NCI-H2029 treated with DMSO at 0.1 percent for 48 hours (cell line): ENCODE data around the gene CMBL.
"Not testable (repeated sequence)": the region's sequence is repeated elsewhere in the genome, so short reads cannot be mapped to it uniquely, and the experiment has no call there.

ENCODE experiments used
- DNase-seq: peaks from one replicate; lab custom pipeline; 2025; lab: John Stamatoyannopoulos, UW

The CMBL gene

DNA sequence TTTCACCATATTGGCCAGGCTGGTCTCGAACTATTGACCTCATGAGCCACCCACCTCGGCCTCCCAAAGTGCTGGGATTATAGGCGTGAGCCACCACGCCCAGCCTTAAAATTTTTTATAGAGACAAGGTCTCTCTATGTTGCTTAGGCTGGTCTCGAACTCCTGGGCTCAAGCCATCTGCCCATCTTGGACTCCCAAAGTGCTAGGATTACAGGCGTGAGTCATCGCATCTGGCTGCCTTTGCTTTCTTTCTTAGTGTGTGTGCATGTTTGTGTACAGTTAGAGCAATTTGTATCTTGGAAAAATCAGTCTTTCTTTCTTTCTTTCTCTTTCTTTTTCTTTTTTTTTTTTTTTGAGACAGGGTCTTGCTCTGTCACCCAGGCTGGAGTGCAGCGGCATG, 22.3 kb downstream of the CMBL start:
- DNase-seq: not testable (repeated sequence)

DNA sequence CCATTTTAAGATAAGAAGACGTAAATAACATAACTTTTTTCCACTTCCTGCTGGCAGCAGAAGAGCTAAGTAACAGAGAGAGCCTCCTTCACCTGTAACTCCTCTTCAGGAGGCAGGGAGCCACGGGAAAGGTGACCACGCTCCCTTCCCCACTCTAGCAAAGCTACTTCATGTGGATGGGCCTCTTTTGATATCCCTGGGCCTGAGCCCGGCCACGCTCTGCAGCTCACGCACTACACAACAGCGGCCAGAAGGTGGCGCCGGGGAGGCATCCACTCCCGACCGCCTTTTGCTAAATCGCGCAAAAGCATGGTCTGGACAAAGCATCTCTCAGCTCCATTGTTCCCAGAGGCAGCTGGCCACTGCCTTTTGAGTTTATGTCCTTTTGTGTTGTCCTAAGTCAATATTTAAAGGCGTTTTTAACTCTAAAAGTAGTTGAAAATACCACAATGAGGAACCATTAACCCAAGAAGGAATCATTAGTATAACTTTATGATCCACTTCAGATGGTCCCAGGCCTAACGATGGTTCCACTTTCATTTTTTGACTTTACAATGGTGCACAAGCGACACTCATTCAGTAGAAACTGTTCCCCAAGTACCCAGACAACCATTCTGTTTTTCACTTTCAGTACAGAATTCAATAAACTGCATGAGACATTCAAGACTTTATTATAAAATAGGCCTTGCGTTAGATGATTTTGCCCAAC, 23.6 kb downstream of the CMBL start:
- peak; percentile 74 for DNase-seq

DNA sequence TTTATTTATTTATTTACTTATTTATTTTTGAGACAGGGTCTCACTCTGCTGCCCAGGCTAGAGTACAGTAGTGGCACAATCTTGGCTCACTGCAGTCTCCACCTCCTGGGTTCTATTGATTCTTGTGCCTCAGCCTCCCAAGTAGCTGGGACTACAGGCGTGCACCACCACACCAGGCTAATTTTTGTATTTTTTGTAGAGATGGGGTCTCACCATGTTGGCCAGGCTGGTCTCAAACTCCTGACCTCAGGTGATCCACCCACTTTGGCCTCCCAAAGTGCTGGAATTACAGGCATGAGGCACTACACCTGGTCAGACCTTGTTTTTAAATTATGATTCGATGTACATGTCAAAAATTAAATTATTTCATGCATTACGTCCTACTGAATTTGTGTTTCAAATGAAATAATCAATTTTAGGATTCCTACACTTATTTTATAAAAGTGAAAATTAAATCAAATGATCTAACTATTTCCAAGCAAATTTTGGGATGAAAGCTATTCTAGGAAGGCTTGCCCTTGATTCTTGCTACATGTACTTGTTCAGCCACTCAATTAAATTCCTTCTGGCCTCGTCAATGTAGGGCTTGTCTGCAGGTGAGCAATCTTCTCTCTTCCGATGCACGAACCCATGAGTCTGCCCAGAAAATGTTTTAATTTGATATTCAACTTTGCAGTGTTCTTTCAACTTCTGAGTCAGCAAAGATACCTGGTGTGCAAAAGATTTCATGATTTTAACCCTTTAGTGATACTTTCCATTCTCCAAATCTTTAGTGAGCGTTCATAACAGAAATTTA, 27.6 kb downstream of the CMBL start:
- DNase-seq: no peak

DNA sequence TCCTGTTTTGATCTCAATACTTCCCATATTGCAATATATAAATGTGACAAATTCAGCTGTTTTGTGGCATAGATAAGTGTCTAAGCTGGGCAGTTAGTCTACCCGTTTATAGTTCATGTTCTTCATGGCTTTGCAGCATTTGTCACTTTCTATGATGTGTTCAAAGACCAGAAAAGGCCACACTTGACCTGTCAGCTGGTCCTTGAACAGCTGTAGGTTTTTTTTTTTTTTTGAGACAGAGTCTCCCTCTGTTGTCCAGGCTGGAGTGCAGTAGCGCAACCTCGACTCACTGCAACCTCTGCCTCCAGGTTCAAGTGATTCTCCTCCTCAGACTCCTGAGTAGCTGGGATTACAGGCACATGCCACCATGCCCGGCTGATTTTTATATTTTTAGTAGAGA, 28.4 kb downstream of the CMBL start:
- DNase-seq: no peak

DNA sequence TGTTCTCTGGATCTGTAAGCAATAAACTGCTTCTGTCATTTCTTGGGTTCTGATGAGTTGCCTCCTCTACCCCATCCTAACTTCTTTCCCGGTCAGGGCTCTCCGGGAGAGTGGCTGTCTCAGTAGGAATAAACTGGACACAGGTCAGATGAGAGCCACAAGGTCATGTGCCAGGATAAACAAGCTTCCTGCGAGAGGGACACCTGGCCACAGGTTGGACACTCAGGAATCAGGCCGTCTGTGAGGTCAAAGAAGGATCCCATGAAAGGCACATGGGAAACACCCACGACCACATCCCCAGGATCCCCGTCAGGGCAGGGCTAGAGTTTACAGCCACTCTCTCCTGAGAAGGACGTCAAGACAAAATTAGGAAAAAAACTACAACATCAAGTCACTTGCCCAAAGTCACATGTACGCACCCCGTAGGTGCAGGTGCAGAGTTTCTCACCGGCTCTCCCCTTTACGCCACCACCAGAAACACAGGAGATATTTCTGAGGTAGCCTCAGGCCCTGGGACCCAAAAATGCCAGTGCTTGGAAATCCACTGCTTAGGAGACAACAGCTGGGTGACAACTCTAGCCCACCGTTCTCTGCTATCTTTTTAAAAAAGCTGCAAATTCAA, 28.9 kb downstream of the CMBL start:
- DNase-seq: no peak

DNA sequence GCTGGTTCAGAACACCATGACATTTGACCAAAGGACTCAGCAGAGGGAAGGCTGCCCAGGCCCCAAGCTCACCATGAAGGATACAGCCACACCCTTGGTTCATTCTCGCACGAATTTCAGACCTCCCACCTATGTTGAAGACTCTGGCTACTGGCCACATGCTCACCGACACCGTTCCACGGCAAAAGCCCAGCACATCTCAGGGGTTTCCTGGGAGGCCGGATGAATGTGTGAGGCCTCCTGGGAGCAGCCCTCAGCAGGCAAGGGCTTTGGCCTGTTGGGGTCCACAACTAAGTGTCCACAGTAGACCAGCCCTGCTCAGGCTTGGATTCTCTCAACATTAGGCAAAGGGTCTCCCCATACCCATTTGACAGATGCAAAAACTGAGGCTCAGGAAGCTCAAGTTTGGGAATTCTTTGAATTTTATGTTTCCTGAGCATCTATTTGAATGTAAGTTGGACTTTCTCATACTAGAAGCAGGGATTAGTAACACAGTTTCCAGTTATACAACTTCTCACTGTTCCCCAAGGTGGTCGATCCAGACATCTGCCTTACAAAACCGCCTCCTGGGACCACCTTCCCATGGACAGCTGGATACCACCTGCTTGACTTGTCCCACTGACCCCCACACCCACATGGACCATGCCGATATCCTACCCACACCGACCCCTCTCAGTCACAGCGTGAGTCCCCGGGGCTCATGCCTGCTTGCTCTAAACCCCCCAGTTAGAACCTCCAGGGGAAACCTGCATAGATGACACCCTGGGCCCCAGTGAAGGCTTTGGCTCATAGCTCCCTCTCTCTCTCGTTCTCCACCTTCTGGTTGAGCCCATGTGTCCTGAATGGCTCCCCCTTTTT, 29.7 kb downstream of the CMBL start:
- DNase-seq: no peak

DNA sequence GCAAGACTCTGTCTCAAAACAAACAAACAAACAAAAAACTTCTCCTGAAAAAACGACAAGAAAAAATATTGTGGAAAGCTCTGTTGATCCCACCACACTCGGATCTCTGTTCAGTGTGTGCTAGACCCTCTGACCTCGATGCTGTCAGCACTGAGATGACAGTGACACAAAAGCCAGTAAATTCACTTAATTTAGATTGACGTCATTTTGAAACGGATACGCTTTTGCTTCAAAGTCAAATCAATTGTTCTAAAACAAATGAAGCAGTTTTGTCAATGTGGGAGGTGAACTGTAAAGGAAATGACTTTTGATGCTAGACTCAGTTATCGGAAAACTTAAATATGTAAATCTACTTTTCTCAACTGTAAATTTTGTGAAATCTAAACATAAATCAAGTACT, 31.0 kb downstream of the CMBL start:
- no peak for DNase-seq

DNA sequence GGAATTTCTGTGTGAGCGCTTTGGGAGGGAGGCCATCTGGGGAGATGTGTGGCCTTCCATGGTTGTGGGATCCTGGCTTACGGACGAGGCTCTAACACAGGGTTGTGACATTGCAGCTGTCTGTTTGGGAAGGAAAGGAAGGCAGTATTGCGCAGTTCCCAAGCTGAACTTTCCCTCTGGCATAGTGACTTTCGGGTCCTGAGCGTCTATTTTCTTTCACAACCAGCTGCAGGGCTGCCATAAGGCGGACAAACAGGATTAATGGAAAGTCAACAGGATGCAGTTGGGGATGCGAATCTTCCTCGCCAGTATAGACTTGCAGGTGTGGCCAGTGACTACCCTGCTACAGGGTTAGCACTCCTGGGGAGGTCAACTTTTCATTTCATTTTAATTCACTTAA, 31.7 kb downstream of the CMBL start:
- DNase-seq: no peak

DNA sequence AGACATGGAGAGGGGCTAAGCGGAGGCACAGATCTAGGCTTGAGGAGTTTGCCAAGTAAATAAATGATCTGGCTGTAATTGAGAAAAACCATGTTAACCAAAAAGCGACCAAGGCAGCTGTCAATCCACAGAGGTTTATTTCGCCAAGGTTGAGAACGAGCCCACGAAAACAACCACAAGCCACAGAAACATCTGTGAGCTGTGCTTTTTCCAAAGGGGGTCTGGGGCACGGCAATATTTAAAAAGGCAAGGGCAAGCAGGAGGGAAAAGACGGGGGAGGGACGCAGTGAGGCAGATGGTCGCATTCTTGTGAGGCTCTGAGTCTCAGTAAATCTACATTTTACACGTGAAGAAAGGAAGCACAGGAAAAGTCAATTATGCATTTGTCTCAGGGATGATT, 32.2 kb downstream of the CMBL start:
- DNase-seq: no peak

DNA sequence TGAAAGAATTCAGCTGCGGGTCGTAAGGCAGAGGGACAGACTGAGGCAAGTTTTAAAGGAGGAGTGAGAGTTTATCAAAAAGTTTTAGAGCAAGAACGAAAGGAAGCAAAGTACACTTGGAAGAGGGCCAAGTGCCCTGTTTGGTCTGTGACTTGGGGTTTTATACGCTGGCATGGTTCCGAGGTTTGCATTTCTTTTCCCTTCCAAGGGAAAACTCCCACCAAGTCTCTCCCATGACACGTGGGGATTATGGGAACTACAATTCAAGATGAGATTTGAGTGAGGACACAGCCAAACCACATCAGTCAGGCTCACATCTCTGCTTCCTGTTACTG, 34.9 kb downstream of the CMBL start:
- not testable (repeated sequence) for DNase-seq

DNA sequence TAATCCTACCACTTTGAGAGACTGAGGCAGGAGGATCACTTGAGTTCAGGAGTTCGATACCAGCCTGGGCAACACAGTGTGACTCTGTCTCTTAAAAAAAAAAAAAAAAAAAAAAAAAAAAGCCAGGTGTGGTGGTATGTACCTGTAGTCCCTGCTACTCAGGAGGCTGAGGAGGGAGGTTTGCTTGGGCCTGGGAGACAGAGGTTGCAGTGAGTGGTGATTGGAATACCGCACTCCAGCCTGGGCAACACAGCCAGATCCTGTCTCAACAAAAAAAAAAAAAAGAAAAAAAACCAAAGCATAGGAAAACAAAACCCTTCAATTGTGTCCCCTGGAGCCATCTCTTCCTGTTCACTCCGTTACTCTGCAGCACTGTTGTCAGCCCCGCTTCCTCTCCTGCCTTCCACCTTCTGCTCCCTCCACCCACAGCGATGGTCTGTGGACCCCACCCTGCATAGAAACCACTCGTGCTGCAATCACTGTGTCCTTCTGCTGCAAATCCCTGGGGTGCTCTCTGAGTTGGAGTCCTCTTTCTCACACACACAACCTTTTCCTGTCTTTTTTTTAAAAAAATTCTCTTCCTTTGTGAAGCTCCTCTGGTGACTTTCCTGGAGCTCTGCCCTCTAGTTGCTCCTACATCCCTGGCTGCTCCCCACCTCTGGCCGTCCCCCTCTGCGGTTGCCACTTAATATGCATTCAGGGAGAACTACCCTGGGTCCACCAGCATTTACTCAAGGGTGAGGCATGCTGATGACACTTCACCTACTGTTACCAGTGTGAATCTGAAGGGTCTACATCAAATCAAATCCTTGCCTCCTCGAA, 35.4 kb downstream of the CMBL start:
- no peak for DNase-seq

DNA sequence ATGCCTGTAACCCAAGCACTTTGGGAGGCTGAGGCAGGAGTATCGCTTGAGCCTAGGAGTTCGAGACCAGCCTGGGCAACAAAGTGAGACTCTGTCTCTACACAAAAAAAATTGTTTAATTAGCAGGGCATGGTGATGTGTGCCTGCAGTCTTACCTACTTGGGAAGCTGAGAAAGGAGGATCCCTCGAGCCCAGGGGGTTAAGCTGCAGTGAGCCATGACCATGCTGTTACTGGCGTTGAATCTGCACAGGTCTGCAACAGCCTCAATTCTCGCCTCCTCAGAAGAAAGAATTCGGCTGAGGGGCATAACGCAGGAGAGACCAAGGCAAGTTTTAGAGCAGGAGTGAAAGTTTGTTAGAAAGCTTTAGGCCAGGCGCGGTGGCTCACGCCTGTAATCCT, 39.6 kb downstream of the CMBL start:
- no peak for DNase-seq

DNA sequence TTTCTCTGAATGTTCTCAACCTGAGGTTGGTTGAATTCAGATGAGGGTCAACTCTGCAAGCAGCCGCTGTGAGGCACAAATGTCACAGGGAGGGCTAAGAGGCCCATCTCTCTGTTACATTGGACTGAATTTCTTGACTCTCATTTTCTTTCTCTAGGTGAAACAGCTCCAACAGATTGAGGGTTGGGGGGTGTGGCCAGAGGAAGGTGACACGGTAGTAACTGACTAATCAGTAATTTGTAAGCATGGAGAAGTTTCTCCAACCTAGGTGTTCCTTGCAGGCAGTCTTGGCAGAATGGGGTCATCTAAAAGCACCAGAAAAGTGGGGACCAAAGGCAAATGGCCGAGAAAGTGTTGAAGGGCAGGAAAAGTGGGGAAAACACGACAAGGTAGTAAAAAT, 40.9 kb downstream of the CMBL start:
- DNase-seq: no peak

DNA sequence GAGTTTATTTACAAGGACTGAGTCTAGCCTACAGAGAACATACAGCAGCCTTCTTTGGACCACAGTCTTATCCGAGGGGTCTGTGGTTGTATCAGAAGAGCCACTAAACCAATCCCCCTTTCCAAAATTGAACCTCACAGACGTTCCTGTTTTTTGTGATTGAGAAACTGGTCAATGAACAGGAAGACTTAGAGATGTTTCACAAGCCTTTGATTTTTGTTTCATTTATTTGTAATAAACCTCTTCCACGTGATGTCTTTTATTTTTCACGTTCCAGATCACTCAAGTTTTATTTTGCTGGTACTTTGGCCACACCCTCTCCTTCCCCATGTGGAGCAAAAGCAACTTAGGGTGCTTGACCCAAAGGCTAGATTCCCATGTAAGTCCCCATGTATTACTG, 41.6 kb downstream of the CMBL start:
- DNase-seq: no peak

DNA sequence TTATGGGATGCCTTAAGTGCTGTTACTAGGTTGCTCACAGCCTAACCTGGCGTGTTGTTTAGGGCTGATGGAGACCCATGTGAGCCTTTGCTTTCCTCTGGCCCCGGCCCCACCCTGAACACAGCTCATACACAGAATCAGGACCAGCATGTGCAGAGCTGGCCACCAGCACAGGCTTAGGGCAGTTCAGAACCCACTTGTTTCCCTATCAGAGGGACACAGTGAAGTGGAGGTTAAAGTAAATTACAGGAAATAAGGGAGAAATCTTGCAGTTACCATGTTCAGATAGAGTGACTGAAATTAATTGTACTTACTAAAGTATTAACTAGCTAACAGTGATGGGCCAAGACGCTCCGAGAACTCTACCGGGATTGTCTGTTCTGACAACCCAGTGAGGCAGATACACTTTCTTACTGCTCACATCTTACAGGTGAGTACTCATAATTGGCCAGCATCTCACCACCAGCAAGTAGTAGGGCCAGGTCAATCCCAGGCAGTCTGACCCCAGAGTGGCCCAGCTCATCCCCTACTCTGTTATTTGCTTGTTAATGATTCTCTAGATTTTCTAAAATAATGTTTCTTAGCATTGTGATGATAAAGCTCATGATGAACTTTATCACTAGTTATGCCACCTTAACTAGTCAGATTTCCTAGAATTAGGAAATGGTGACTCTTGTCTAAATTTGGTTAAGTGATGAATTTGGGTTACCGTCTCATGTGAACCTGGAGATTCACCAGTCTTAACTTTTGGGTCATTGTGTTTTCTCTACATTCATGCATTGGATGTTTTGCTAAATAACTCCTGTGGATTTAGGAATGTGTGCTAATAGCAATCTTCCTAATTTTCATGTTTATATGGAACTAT, 42.2 kb downstream of the CMBL start:
- DNase-seq: no peak

DNA sequence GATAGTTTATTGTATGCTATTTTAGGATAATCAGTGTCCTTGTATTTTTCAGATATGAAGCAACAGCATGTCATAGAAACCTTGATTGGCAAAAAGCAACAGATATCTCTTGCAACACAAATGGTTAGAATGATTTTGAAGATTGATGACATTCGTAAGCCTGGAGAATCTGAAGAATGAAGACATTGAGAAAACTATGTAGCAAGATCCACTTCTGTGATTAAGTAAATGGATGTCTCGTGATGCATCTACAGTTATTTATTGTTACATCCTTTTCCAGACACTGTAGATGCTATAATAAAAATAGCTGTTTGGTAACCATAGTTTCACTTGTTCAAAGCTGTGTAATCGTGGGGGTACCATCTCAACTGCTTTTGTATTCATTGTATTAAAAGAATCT, 43.1 kb downstream of the CMBL start:
- DNase-seq: no peak

DNA sequence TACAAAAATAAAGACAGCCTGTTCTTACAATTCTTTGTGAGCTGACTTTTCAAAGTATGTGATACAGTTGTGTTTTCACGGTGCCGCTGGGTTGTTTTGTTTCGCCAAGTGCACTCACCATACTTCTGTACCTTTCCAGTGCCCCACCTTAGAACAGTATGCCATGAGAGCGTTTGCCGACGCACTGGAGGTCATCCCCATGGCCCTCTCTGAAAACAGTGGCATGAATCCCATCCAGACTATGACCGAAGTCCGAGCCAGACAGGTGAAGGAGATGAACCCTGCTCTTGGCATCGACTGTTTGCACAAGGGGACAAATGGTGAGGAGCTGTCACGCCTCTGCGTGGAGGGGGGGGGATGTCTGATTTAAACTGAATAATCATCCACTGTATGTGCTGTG, 44.7 kb downstream of the CMBL start:
- no peak for DNase-seq

DNA sequence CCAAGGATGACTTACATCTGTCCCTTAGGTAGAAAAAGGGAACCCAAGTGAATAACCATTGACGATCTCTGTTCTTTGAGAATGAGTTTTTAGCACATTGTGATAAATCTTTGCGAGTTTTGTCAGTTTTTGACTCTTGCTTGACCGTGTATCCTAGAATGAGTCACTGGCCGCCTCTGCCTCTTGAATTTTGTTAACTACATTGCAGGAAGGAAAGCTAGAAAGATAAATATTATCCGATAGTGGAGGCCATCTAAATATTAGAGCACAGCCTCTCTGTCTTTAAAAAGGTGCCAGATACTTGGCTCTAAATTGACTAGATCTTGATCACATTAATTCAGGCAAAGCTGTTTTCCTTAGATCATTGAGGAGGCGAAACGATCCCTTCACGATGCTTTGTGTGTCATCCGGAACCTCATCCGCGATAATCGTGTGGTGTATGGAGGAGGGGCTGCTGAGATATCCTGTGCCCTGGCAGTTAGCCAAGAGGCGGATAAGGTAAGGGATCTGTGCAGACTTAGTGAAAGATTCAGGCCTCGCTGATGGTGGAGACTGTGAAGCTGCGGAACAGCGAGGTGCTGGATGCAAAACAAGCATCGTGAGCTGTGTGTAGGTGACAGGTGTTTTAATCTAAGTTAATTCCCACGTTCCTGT, 45.5 kb downstream of the CMBL start:
- no peak for DNase-seq

DNA sequence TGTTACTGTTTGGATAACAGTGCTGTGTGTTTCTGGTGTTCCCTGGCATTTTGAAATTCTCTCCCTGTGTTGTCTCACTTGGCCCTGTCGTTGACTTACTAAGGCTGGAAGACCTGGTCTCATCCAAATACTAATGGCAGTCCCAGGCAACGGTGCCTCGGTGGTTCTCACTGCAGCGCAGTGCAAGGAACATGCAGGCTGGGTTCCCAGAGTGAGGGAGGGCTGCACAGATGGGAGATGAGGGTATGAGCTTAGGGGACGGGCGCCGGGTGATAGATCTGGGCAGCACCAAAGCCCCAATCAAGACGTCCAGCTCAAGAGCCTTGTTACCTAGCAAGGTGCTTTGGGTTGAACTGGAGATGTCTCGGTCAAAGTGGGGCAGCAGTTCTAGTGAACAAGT, 46.6 kb downstream of the CMBL start:
- DNase-seq: no peak

DNA sequence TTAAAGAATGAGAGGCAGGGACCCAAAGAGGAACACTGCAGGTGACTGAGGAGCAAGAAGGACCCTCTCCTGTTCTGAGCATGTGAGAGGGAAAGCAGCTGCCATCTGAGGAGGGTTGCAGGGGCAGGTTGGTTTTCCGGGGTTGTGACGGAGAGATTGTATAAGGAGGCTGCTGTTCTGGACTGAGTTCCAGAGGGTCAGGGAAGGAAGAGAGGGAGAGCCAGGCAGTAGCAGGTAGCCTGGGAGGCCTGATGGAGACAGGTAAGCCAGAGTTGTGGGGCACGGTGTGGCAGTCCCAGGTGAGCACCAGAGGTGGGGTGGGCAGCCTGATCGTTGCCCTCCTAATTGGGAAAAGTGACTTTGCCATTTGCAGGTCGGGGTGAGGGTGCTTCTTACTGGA, 47.8 kb downstream of the CMBL start:
- DNase-seq: no peak
